HS-5 (cell line): ENCODE data around the gene LAMA5.

Source experiments
- DNase-seq: peaks from one replicate; pipeline ENCODE4 v3.0.0-alpha.2; 2012; ENCODE audit warnings: low read depth

The LAMA5 gene

GRCh38 chr20:62403331-62403730 is 36.2 kb upstream of the LAMA5 start:
- DNase-seq: no peak

- no peak for DNase-seq
These were observed 35.5 kb upstream of the LAMA5 start for GRCh38 chr20:62402456-62403150.

GRCh38 chr20:62401331-62401779 is 34.2 kb upstream of the LAMA5 start:
- no peak for DNase-seq

- DNase-seq: no peak
These were observed 33.4 kb upstream of the LAMA5 start for GRCh38 chr20:62400541-62400940.

- DNase-seq: no peak
These were observed 32.9 kb upstream of the LAMA5 start for GRCh38 chr20:62400021-62400420.

GRCh38 chr20:62398120-62398821 is 31.2 kb upstream of the LAMA5 start:
- no peak for DNase-seq

GRCh38 chr20:62396367-62397239 is 29.5 kb upstream of the LAMA5 start:
- no peak for DNase-seq

GRCh38 chr20:62395311-62396242 is 28.5 kb upstream of the LAMA5 start:
- no peak for DNase-seq

- DNase-seq: no peak
These were observed 27.4 kb upstream of the LAMA5 start for GRCh38 chr20:62394248-62395245.

- no peak for DNase-seq
These were observed 26.7 kb upstream of the LAMA5 start for GRCh38 chr20:62393830-62394229.

- DNase-seq: no peak
These were observed 26.2 kb upstream of the LAMA5 start for GRCh38 chr20:62393335-62393665.

- DNase-seq: no peak
These were observed 25.7 kb upstream of the LAMA5 start for GRCh38 chr20:62392621-62393334.

- DNase-seq: no peak
These were observed 24.9 kb upstream of the LAMA5 start for GRCh38 chr20:62392077-62392418.

GRCh38 chr20:62391165-62392076 is 24.3 kb upstream of the LAMA5 start:
- DNase-seq: no peak

- no peak for DNase-seq
These were observed 23.4 kb upstream of the LAMA5 start for GRCh38 chr20:62390317-62391164.

- DNase-seq: no peak
These were observed 22.5 kb upstream of the LAMA5 start for GRCh38 chr20:62389601-62390087.

- no peak for DNase-seq
These were observed 21.9 kb upstream of the LAMA5 start for GRCh38 chr20:62388839-62389600.
